Measurements from ENCODE around the gene RNF34. TPM values are rescaled to one million over a fixed set of nuclear protein-coding genes. Genes with fewer than 3 reads are reported as not detected.

RNF34 gene
- total and polyA plus RNA-seq, 2 of the 8 experiments (the other 6 are each of a cell fraction or from before 2014, with no cell fraction given), result 37.9 to 57.6 TPM

DNA sequence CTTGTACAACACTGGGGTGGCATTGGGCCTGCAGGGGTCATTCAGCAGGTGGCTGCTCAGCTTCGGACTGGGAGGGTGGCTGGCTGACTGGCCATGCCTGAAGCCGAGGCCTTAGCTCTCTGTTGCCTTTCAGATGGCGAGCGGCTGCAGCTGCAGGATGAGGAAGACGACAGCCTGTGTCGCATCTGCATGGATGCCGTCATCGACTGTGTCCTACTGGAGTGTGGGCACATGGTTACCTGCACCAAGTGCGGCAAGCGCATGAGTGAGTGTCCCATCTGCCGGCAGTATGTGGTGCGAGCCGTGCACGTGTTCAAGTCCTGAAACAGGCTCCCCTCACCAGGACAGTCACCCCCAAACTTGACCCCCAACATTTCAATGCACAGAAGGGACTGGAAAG, 23.3 kb downstream of the RNF34 start:
- Histone ChIP-seq H3K27ac (ENCODE audit: low read depth, low read length) (no peak overlapping the region), H3K56ac (replicated peaks; ENCODE audit: insufficient read length, low read depth, low read length) (no peak overlapping the region), H4K5ac (ENCODE audit: insufficient read length, low read depth, low read length) (no peak overlapping the region), H3K79me1 (ENCODE audit: low read depth, low read length) (peaks cover 2% of the 10 kb centered on the region; the same call in 1 of the 2 replicates), H3K9ac (replicated peaks in 1 of 4; ENCODE audit: extremely low read depth in 1 of 4, low read depth in 3 of 4, low read length in 3 of 4) (no peak overlapping the region), H3K27me3 (replicated peaks in 1 of 4; ENCODE audit: control insufficient read depth in 3 of 4, extremely low read depth in 1 of 4, insufficient read depth in 3 of 4, low read length in 3 of 4) (no peaks in the 10 kb centered on the region), H4K8ac (ENCODE audit: extremely low read depth, insufficient read depth, low read length) (no peak overlapping the region), H4K91ac (replicated peaks; ENCODE audit: insufficient read length, low read length) (no peak overlapping the region), H3K36me3 (ENCODE audit: control insufficient read depth in 2 of 4, insufficient read depth in 4 of 4, low read length in 3 of 4) (peaks cover 19 to 91% (median 60%) of the 10 kb centered on the region in 4 experiments), H2BK12ac (ENCODE audit: low read depth, low read length) (no peak overlapping the region), H2AFZ (ENCODE audit: low read length) (no peak overlapping the region), H3K9me3 (ENCODE audit: insufficient read depth in 2 of 2, low read depth in 1 of 2, low read length in 1 of 2) (no peaks in the 10 kb centered on the region), H2AK5ac (ENCODE audit: low read depth, low read length) (no peak overlapping the region), H2BK120ac (replicated peaks; ENCODE audit: low read depth, low read length) (no peak overlapping the region), H2BK20ac (ENCODE audit: low read length) (no peak overlapping the region), H2BK5ac (ENCODE audit: low read depth, low read length) (no peak overlapping the region), H2BK15ac (ENCODE audit: low read length) (no peak overlapping the region), H3K23ac (ENCODE audit: insufficient read length) (no peak overlapping the region), H3K4me1 (replicated peaks in 1 of 4; ENCODE audit: control insufficient read depth in 3 of 4, insufficient read depth in 4 of 4, low read length in 3 of 4) (no peaks in the 10 kb centered on the region), H3K4ac (replicated peaks; ENCODE audit: insufficient read length, low read depth, low read length) (no peak overlapping the region), H4K20me1 (replicated peaks in 1 of 2; ENCODE audit: control insufficient read depth in 1 of 2, insufficient read depth in 2 of 2, low read length in 2 of 2) (peaks cover 2 to 9% of the 10 kb centered on the region in 2 experiments), H3K79me2 (ENCODE audit: control insufficient read depth in 1 of 2, insufficient read depth in 2 of 2, low read length in 2 of 2) (no peaks in the 10 kb centered on the region), H3K4me2 (ENCODE audit: insufficient read depth in 1 of 2, low read depth in 2 of 2, low read length in 2 of 2) (no peak overlapping the region), H3K14ac (ENCODE audit: insufficient read length) (no peak overlapping the region), H3K23me2 (ENCODE audit: low read depth, low read length) (no peaks in the 10 kb centered on the region), H3K4me3 (ENCODE audit: extremely low read depth in 1 of 4, insufficient read depth in 2 of 4, low read depth in 3 of 4, low read length in 4 of 4) (no peak overlapping the region), H3K18ac (ENCODE audit: extremely low read depth, low read length) (no peak overlapping the region)
- TF ChIP-seq MAFK (IDR thresholded peaks at IDR 0.05; ENCODE audit: low read depth, low read length), result no peak
- peak; percentile 58; the same call in 1 of the 2 replicates for TF ChIP-seq POLR2AphosphoS5 (IDR thresholded peaks at IDR 0.05; ENCODE audit: low read depth, low read length)
- TF ChIP-seq POLR2A (IDR thresholded peaks at IDR 0.05; ENCODE audit: control extremely low read depth in 1 of 2, low read depth in 2 of 2, low read length in 2 of 2), result peak in 1 of 2 experiments; percentile 39; a peak in 1 of 3 replicates
- 95% methylated on average over 14 of the region's 14 CpGs; no CpG with 5 or more reads in 1 of the 2 experiments for WGBS, 2 experiments (ENCODE audit: extremely low coverage in 1 of 2, insufficient coverage in 1 of 2, insufficient read length in 1 of 2, insufficient replicate concordance in 2 of 2, low coverage in 1 of 2, low lambda C conversion rate in 2 of 2, missing lambda C conversion rate in 1 of 2)
- FAIRE-seq (no peak), DNase-seq (ENCODE audit: low read depth in 1 of 2, low spot score in 2 of 2) (no peak)
- ChIA-PET CTCF (ENCODE audit: partially characterized antibody) (interaction anchor here (1.6 to 5.5 kb wide), 2 partner anchors 19 to 258 kb away, joined by 3 to 49 read pairs; no protein-coding TSS in a partner anchor), POLR2A (ENCODE audit: partially characterized antibody) (interaction anchor here (0.8 to 2.8 kb wide), 7 partner anchors 9 to 23 kb away, joined by 3 to 10 read pairs (median 4); partner anchors contain the start of gene RNF34)
